Endothelial cell of umbilical vein (primary cell): ENCODE measurements around the gene CHAC1. TPM values are rescaled to one million over a fixed set of nuclear protein-coding genes. Genes with fewer than 3 reads are reported as not detected.

Source experiments
- BruUV-seq: library from RNA; stranded (reverse); fragments of 400-500 nt; replicated peaks from 2 replicates; lab custom pipeline; 2021; lab: Mats Ljungman, UMichigan
- CTCF ChIA-PET: fragments of 300-600, 350-600 bp; sonication (Branson Sonifier 250); formaldehyde crosslinking; loops from one replicate; lab custom pipeline; 2021; ENCODE audit warnings: antibody characterized with exemption, inconsistent platforms; lab: Charles Lee
- POLR2A ChIA-PET: fragments of 300-600, 350-600 bp; sonication (Branson Sonifier 250); formaldehyde crosslinking; loops from one replicate; lab custom pipeline; 2021; ENCODE audit warnings: antibody characterized with exemption, inconsistent platforms; lab: Charles Lee
- DNase-seq: peaks from one replicate; pipeline ENCODE4 v3.0.0-alpha.2; 2011; ENCODE audit warnings: low read depth, low spot score
- FAIRE-seq: peaks from 2 replicates; lab custom pipeline; 2011; peaks lifted over from hg19 to GRCh38; lab: Jason Lieb, UNC
- H2AFZ ChIP-seq: 2 replicates; pipeline ENCODE4 v1.6.0; 2012; ENCODE audit warnings: low read depth, low read length, control low read depth, inconsistent platforms
- H3K27ac ChIP-seq: 2 replicates; pipeline ENCODE4 v1.5.1; 2011; ENCODE audit warnings: low read depth, mild to moderate bottlenecking, control low read depth, low read length, moderate library complexity; ENCODE audit not compliant: insufficient read depth
- H3K27me3 ChIP-seq, 2 experiments: 2 replicates each; pipeline versions ENCODE4 v1.6.0 to v1.6.1; 2011; ENCODE audit warnings: low read length in 2 of 2, mixed read lengths in 1 of 2; ENCODE audit not compliant: control insufficient read depth in 2 of 2, insufficient read depth in 2 of 2
- H3K36me3 ChIP-seq, 2 experiments: 2 replicates in 1 of 2; 3 replicates in 1 of 2; pipeline ENCODE4 v1.5.1; 2011; ENCODE audit warnings: low read length in 2 of 2, mild to moderate bottlenecking in 1 of 2, moderate library complexity in 1 of 2; ENCODE audit not compliant: control insufficient read depth in 2 of 2, insufficient read depth in 2 of 2; ENCODE audit errors: extremely low read depth in 1 of 2
- H3K4me1 ChIP-seq: 3 replicates; pipeline ENCODE4 v1.5.1; 2011; ENCODE audit warnings: mild to moderate bottlenecking, low read length; ENCODE audit not compliant: control insufficient read depth, insufficient read depth; ENCODE audit errors: extremely low read depth
- H3K4me2 ChIP-seq: 2 replicates; pipeline ENCODE4 v1.6.1; 2011; ENCODE audit warnings: low read length, control low read depth, mixed read lengths; ENCODE audit not compliant: insufficient read depth
- H3K4me3 ChIP-seq, 3 experiments: fragments of 200-600 bp in 1 of 3; sonication (generic), shearing (Covaris generic) in 1 of 3; replicated peaks in 1 of 3; 2 replicates each; pipeline ENCODE4 v1.5.1; 2011 to 2016; ENCODE audit warnings: control low read depth in 3 of 3, low read length in 3 of 3, mild to moderate bottlenecking in 2 of 3, inconsistent platforms in 1 of 3, low read depth in 1 of 3, moderate library complexity in 1 of 3; ENCODE audit not compliant: insufficient read depth in 1 of 3
- H3K79me2 ChIP-seq: 2 replicates; pipeline ENCODE4 v1.6.0; 2012; ENCODE audit warnings: low read length, inconsistent platforms; ENCODE audit not compliant: control insufficient read depth, insufficient read depth
- H3K9ac ChIP-seq: replicated peaks from 2 replicates; pipeline ENCODE3; 2011; ENCODE audit warnings: low read length, control low read depth; ENCODE audit not compliant: insufficient read depth; ENCODE audit errors: extremely low read depth
- H3K9me1 ChIP-seq: replicated peaks from 3 replicates; pipeline ENCODE4 v1.6.0; 2011; ENCODE audit warnings: mild to moderate bottlenecking, low read length; ENCODE audit not compliant: control insufficient read depth, insufficient read depth; ENCODE audit errors: extremely low read depth
- H3K9me3 ChIP-seq: replicated peaks from 2 replicates; pipeline ENCODE4 v1.5.1; 2012; ENCODE audit warnings: low read length, inconsistent platforms; ENCODE audit not compliant: control insufficient read depth, insufficient read depth
- H4K20me1 ChIP-seq: replicated peaks from 2 replicates; pipeline ENCODE3; 2011; ENCODE audit warnings: mild to moderate bottlenecking, low read length; ENCODE audit not compliant: control insufficient read depth, insufficient read depth; ENCODE audit errors: extremely low read depth
- EZH2 ChIP-seq: IDR thresholded peaks from 2 replicates; pipeline ENCODE4 v1.6.1; 2012; ENCODE audit warnings: borderline replicate concordance, low read depth, mild to moderate bottlenecking, moderate library complexity, low read length, inconsistent platforms; ENCODE audit not compliant: severe bottlenecking
- FOS ChIP-seq: IDR thresholded peaks from 2 replicates; pipeline ENCODE4 v1.6.1; 2011; ENCODE audit warnings: mild to moderate bottlenecking, low read length, moderate library complexity, borderline replicate concordance; ENCODE audit not compliant: insufficient read depth
- GATA2 ChIP-seq: IDR thresholded peaks from 2 replicates; pipeline ENCODE4 v1.7.0; 2011; ENCODE audit warnings: low read depth, mild to moderate bottlenecking, moderate library complexity, mixed read lengths, low read length; ENCODE audit not compliant: insufficient read length, insufficient read depth
- JUN ChIP-seq: IDR thresholded peaks from 2 replicates; pipeline ENCODE4 v1.6.1; 2011; ENCODE audit warnings: borderline replicate concordance, low read depth; ENCODE audit not compliant: insufficient read length, insufficient read depth
- MYC ChIP-seq: IDR thresholded peaks from one replicate; pipeline ENCODE4 v1.6.1; 2011; ENCODE audit warnings: mild to moderate bottlenecking, low read depth, low read length
- POLR2A ChIP-seq: IDR thresholded peaks from 2 replicates; pipeline ENCODE4 v1.6.1; 2012; ENCODE audit warnings: low read depth, mild to moderate bottlenecking, control low read depth, low read length
- dilution Hi-C: fragments of 300-500 bp; cut with MboI; formaldehyde crosslinking; loops from one replicate; pipeline ENCODE4 v1.15.0; 2019; ENCODE audit warnings: low sequenced_read_pairs; ENCODE audit not compliant: extremely low pct_ligation_motif_present
- intact Hi-C: fragments of 100-400 bp; cut with micrococcal nuclease; formaldehyde crosslinking; loops from one replicate; pipeline ENCODE4 v1.10.0; 2022
- polyA plus RNA-seq, 4 experiments: library from polyadenylated mRNA; depleted of rRNA in 3 of 4; stranded (reverse) in 3 of 4; unstranded in 1 of 4; fragments of >200 nt; gene quantifications; 2 replicates each; pipeline versions ENCODE4 v1.2.1 to v1.2.3, GENCODE V29; 2011 to 2012; ENCODE audit warnings: missing spikeins in 1 of 4
- total RNA-seq: library from RNA; stranded (reverse); gene quantifications from 2 replicates; pipeline ENCODE4 v1.2.3, GENCODE V29; 2021
- TF ChIP-seq, protein P1 (sequence below), 2 donors: IDR thresholded peaks; 1 replicate in 1 of 2; 2 replicates in 1 of 2; pipeline ENCODE4 v1.5.1; 2011; ENCODE audit warnings: low read length in 2 of 2, mild to moderate bottlenecking in 2 of 2, moderate library complexity in 2 of 2, control low read depth in 1 of 2, inconsistent platforms in 1 of 2, low read depth in 1 of 2; ENCODE audit not compliant: insufficient read depth in 1 of 2; ENCODE audit errors: extremely low read depth in 1 of 2

The CHAC1 gene
- total and polyA plus RNA-seq, 2 donors (not counting 3 experiments of a cell fraction or from before 2014, with no cell fraction given): 4.6 to 25.7 TPM

DNA sequence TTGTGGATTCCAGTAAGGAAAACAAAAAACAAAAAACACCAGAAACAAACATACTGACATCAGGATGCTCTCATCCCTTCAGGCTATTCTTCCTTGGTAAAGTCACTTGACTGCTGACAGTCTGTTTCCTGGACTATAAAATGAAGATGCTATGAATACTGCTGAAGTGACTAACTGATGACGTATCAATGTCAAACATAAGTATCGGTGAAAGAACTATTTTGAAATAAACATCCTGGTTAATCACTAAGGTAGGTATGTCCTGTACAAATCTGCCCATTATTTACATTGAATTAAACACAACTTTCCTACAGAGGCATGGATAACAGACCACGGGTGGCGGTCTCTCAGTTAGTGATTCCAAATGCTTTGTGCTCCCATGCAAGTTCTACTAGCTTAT, 45.9 kb downstream of the CHAC1 start:
- Histone ChIP-seq H4K20me1 (no peaks in the 10 kb centered on the region), H3K27me3 (no peaks in the 10 kb centered on the region), H3K27ac (no peak overlapping the region), H3K36me3 (peaks cover 2 to 17% of the 10 kb centered on the region in 2 experiments), H3K9me1 (no peaks in the 10 kb centered on the region), H3K4me3 (no peak overlapping the region), H3K9ac (no peak overlapping the region), H3K4me1 (peaks cover 10% of the 10 kb centered on the region), H3K9me3 (no peaks in the 10 kb centered on the region), H2AFZ (no peak overlapping the region), H3K79me2 (no peaks in the 10 kb centered on the region), H3K4me2 (no peak overlapping the region)
- POLR2A ChIA-PET: interaction anchor here (0.6 kb wide), 1 partner anchor 16 kb away, joined by 5 read pairs; no protein-coding TSS in a partner anchor
- DNase-seq (no peak), FAIRE-seq (peak; percentile 64)
- TF ChIP-seq FOS (no peak), MYC (no peak), POLR2A (no peak), EZH2 (no peak), GATA2 (no peak), JUN (peak; percentile 12)
- TF ChIP-seq, protein P1, sequence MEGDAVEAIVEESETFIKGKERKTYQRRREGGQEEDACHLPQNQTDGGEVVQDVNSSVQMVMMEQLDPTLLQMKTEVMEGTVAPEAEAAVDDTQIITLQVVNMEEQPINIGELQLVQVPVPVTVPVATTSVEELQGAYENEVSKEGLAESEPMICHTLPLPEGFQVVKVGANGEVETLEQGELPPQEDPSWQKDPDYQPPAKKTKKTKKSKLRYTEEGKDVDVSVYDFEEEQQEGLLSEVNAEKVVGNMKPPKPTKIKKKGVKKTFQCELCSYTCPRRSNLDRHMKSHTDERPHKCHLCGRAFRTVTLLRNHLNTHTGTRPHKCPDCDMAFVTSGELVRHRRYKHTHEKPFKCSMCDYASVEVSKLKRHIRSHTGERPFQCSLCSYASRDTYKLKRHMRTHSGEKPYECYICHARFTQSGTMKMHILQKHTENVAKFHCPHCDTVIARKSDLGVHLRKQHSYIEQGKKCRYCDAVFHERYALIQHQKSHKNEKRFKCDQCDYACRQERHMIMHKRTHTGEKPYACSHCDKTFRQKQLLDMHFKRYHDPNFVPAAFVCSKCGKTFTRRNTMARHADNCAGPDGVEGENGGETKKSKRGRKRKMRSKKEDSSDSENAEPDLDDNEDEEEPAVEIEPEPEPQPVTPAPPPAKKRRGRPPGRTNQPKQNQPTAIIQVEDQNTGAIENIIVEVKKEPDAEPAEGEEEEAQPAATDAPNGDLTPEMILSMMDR (IDR thresholded peaks at IDR 0.05; ENCODE audit: extremely low read depth in 1 of 2, insufficient read depth in 1 of 2, low read depth in 1 of 2, low read length in 2 of 2): no peak
- intact Hi-C loops (no loop called here), dilution Hi-C loops (no loop called here)
- no TSS peak for BruUV-seq
- CTCF ChIA-PET: interaction anchor here (0.6 to 1.6 kb wide), 4 partner anchors 13 to 57 kb away, joined by 3 to 5 read pairs (median 4); no protein-coding TSS in a partner anchor
